ENCODE measurements around the gene SIL1. TPM values are rescaled to one million over a fixed set of nuclear protein-coding genes. Genes with fewer than 3 reads are reported as not detected.

The SIL1 gene
- total and polyA plus RNA-seq, 8 donors, result 22.2 to 83.6 (median 33.4) TPM

DNA sequence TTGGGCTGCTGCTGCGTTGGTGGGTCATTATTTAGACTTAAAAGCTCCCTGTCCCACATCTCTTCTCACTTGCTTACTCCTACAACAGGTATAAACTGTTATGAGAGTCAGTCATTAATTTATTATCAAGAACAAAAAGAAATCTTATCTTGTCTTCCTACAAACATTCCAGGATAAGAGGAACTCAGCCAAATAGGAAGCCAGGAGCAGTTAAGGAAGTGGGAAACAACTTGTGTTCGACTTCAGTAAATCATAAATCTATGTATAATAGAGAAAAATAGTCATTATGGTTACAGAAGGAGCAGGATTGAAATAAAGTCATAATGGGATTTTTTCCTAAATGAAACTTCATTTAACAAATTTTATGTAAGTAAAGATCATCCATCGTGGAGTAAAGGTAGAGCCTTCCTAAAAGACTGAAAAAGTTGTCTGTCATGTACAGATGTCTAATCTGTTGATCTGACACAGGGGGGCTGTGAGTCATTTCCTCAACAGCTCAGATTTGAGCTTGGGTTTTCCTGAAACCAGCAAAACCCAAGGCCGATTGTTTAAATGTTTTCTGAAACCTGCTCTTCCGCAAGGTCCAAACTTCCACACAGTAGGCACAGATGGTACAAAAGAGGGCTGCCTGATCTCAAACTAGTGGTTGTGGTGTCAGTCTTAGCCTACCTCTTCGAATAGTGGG is 297.7 kb downstream of the SIL1 start:
- H3K4me3 ChIP-seq, result no peak overlapping the region
- intact Hi-C loops (cut with DNase I; ENCODE audit: low total_unique reads), result no loop called here
- peaks cover 0 to 34% (median 11%) of the 10 kb centered on the region in 4 donors for H3K4me1 ChIP-seq
- no peaks in the 10 kb centered on the region for H3K27me3 ChIP-seq
- H3K9me3 ChIP-seq, result no peaks in the 10 kb centered on the region
- WGBS, 5 donors, result 56 to 66% (median 65%) methylated on average over 6 of the region's 6 CpGs
- peaks cover 19 to 65% (median 38%) of the 10 kb centered on the region in 4 donors for H3K36me3 ChIP-seq
- peak in 1 of 2 donors; percentile 9 for DNase-seq
- TF ChIP-seq POLR2A (IDR thresholded peaks at IDR 0.05) (no peak), EP300 (IDR thresholded peaks at IDR 0.05) (no peak)
- H3K27ac ChIP-seq, result peak overlapping the region in 2 of 5 donors; percentile 5 to 24

DNA sequence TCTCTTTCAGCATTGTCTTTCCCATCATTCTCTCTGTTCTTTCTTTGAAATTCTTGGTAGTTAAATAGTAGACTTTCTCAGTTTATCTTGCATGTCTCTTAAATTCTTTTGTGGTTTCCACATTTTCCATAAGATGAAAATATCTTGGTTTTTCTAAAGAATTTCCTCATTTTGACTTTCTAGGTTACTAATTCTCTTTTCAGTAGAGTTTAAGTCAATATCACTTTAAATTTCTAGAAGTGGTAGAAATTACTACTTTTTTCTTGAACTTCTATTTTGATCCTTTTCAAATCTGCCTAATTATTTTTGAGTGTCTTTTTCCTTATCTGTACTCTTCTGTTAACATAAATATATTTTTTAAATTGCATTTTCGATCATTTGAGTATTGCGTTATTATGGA is 299.4 kb downstream of the SIL1 start:
- H3K27ac ChIP-seq, result no peak overlapping the region
- 92 to 99% (median 95%) methylated on average over 2 of the region's 2 CpGs for WGBS, 5 donors
- intact Hi-C loops (cut with DNase I; ENCODE audit: low total_unique reads), result no loop called here
- no peak for DNase-seq
- H3K36me3 ChIP-seq, result peaks cover 5 to 66% (median 27%) of the 10 kb centered on the region in 4 donors
- H3K4me1 ChIP-seq, result peaks cover 0 to 34% (median 10%) of the 10 kb centered on the region in 4 donors
- H3K9me3 ChIP-seq, result no peaks in the 10 kb centered on the region
- no peak overlapping the region for H3K4me3 ChIP-seq
- H3K27me3 ChIP-seq, result no peaks in the 10 kb centered on the region
- no peak for TF ChIP-seq EP300 (IDR thresholded peaks at IDR 0.05)
- TF ChIP-seq CTCF (IDR thresholded peaks at IDR 0.05), result no peak
- TF ChIP-seq POLR2AphosphoS5 (IDR thresholded peaks at IDR 0.05), result no peak
- no peak for TF ChIP-seq POLR2A (IDR thresholded peaks at IDR 0.05)

GRCh38 chr5:138898299-138898698 is 299.9 kb downstream of the SIL1 start:
- Histone ChIP-seq H3K36me3 (peaks cover 5 to 70% (median 26%) of the 10 kb centered on the region in 4 donors), H3K9me3 (no peaks in the 10 kb centered on the region), H3K27me3 (no peaks in the 10 kb centered on the region), H3K4me3 (no peak overlapping the region), H3K27ac (no peak overlapping the region), H3K4me1 (peaks cover 0 to 31% (median 7%) of the 10 kb centered on the region in 4 donors)
- no peak for TF ChIP-seq POLR2A (IDR thresholded peaks at IDR 0.05)
- TF ChIP-seq POLR2AphosphoS5 (IDR thresholded peaks at IDR 0.05), result no peak
- no peak for TF ChIP-seq CTCF (IDR thresholded peaks at IDR 0.05)
- TF ChIP-seq EP300 (IDR thresholded peaks at IDR 0.05), result no peak
- intact Hi-C loops (cut with DNase I; ENCODE audit: low total_unique reads), result no loop called here
- no peak for DNase-seq
- 96 to 100% (median 100%) methylated on average over 1 of the region's 1 CpG for WGBS, 5 donors

Small RNA genes within 50 kb of the gene (small RNA-seq; reads per million reads assigned to genes)
- 0 reads per million in 4 donors for gene RNU6-572P

Other genes with a start within 250 kb of the SIL1 start
- 100 to 1,000 TPM in 4 of 5 donors, 10 to 100 TPM in 1; 73.6 to 352 (median 176) TPM for gene MATR3, start 95.4 kb upstream of the SIL1 start, total RNA-seq
- gene MATR3, start 95.4 kb upstream of the SIL1 start, polyA plus RNA-seq, result 10 to 100 TPM; 68.2 to 86.0 (median 73.9) TPM
- 10 to 100 TPM; 12.7 to 92.7 (median 51.3) TPM for gene PAIP2, start 143.5 kb upstream of the SIL1 start, total RNA-seq
- gene PAIP2, start 143.5 kb upstream of the SIL1 start, polyA plus RNA-seq, result 100 to 1,000 TPM in 1 of 3 donors, 10 to 100 TPM in 2; 57.5 to 104 (median 86.5) TPM
- gene SLC23A1, start 184.9 kb upstream of the SIL1 start, total RNA-seq, result under 1 TPM in 1 of 5 donors, not detected in 4; 0.37 TPM
- gene SLC23A1, start 184.9 kb upstream of the SIL1 start, polyA plus RNA-seq, result not detected
- 10 to 100 TPM in 1 of 5 donors, 1 to 10 TPM in 3, not detected in 1; 1.1 to 15.8 (median 1.5) TPM for gene MZB1, start 191.5 kb upstream of the SIL1 start, total RNA-seq
- gene MZB1, start 191.5 kb upstream of the SIL1 start, polyA plus RNA-seq, result 10 to 100 TPM in 2 of 3 donors, 1 to 10 TPM in 1; 7.6 to 14.1 (median 11.1) TPM
- gene PROB1, start 196.7 kb upstream of the SIL1 start, total RNA-seq, result under 1 TPM in 2 of 5 donors, not detected in 3; 0.73 to 0.89 TPM
- gene PROB1, start 196.7 kb upstream of the SIL1 start, polyA plus RNA-seq, result under 1 TPM; 0.55 to 0.76 (median 0.56) TPM
- gene SPATA24, start 205.7 kb upstream of the SIL1 start, total RNA-seq, result 1 to 10 TPM in 1 of 5 donors, under 1 TPM in 1, not detected in 3; 0.92 to 3.6 TPM
- gene SPATA24, start 205.7 kb upstream of the SIL1 start, polyA plus RNA-seq, result 10 to 100 TPM in 1 of 3 donors, 1 to 10 TPM in 2; 5.4 to 10.1 (median 8.6) TPM
- 10 to 100 TPM in 1 of 5 donors, 1 to 10 TPM in 1, under 1 TPM in 2, not detected in 1; under 0.01 to 12.1 (median 1.6) TPM for gene DNAJC18, start 241.2 kb upstream of the SIL1 start, total RNA-seq
- gene DNAJC18, start 241.2 kb upstream of the SIL1 start, polyA plus RNA-seq, result 1 to 10 TPM; 1.8 to 4.1 (median 2.7) TPM